GM12878 (cell line): ENCODE results near the gene TXNDC5.

Experiments
- CEBPB ChIP-seq, 2 experiments: fragments of 150-350 bp in 1 of 2; IDR thresholded peaks; 2 replicates each; pipeline ENCODE4 v1.6.1; 2012 to 2014; ENCODE audit warnings: low read depth in 2 of 2, low read length in 2 of 2, borderline replicate concordance in 1 of 2, inconsistent platforms in 1 of 2
- CTCF ChIP-seq, 3 experiments: IDR thresholded peaks in 2 of 3; conservative IDR thresholded peaks in 1 of 3; 2 replicates each; pipeline ENCODE4 v1.5.1; 2011; ENCODE audit warnings: low read depth in 3 of 3, low read length in 3 of 3, mild to moderate bottlenecking in 3 of 3, control low read depth in 2 of 3, moderate library complexity in 2 of 3, inconsistent platforms in 1 of 3, mixed read lengths in 1 of 3; ENCODE audit not compliant: control insufficient read depth in 2 of 3, insufficient read depth in 1 of 3; ENCODE audit errors: extremely low read depth in 1 of 3
- E2F4 ChIP-seq: IDR thresholded peaks from 2 replicates; pipeline ENCODE4 v1.6.1; 2012; ENCODE audit warnings: low read depth, low read length, improper control_type of control experiment
- ELK1 ChIP-seq: IDR thresholded peaks from 2 replicates; pipeline ENCODE4 v1.6.1; 2012; ENCODE audit warnings: low read depth, low read length, improper control_type of control experiment
- JUNB ChIP-seq: IDR thresholded peaks from 2 replicates; pipeline ENCODE4 v1.6.1; 2016; ENCODE audit warnings: antibody characterized with exemption, mild to moderate bottlenecking
- SPI1 ChIP-seq: IDR thresholded peaks from 2 replicates; pipeline ENCODE4 v1.6.1; 2011; ENCODE audit warnings: low read depth, mild to moderate bottlenecking, low read length, moderate library complexity, borderline replicate concordance; ENCODE audit not compliant: insufficient read depth

- TF ChIP-seq JUNB, result no peak
- no peak for TF ChIP-seq CTCF (IDR thresholded peaks at IDR 0.05 in 2 of 3, conservative IDR thresholded peaks at IDR 0.05 in 1 of 3; ENCODE audit: control insufficient read depth in 2 of 3, extremely low read depth in 1 of 3, insufficient read depth in 1 of 3, low read depth in 3 of 3, low read length in 3 of 3)
- TF ChIP-seq E2F4, result no peak
- TF ChIP-seq SPI1, result no peak
- no peak for TF ChIP-seq CEBPB (IDR thresholded peaks at IDR 0.05; ENCODE audit: borderline replicate concordance in 1 of 2, low read depth in 2 of 2, low read length in 2 of 2)
- no peak for TF ChIP-seq ELK1
Measured at GRCh38 chr6:7906741-7907140, 3.8 kb downstream of the TXNDC5 start.
